ENCODE results near the gene MYH11. TPM values are rescaled to one million over a fixed set of nuclear protein-coding genes. Genes with fewer than 3 reads are reported as not detected.
"Not testable (repeated sequence)": the region's sequence is repeated elsewhere in the genome, so short reads cannot be mapped to it uniquely, and the experiment has no call there.

The MYH11 gene
- total RNA-seq, 2 experiments from 2014 or later: 0.07 TPM; not detected in 1

GRCh38 chr16:15655561-15655960 is 201.3 kb downstream of the MYH11 start:
- Mint-ChIP-seq H3K4me1 (ENCODE audit: low read depth) (peaks cover 61% of the 10 kb centered on the region), H3K36me3 (peaks cover 22% of the 10 kb centered on the region)
- DNase-seq; H3K27ac Mint-ChIP-seq; intact Hi-C loops (cut with micrococcal nuclease); H3K27me3 Mint-ChIP-seq; H3K9me3 Mint-ChIP-seq; POLR2A ChIA-PET; H3K4me3 Mint-ChIP-seq; CTCF ChIA-PET: not testable (repeated sequence)

GRCh38 chr16:15654591-15654990 is 202.2 kb downstream of the MYH11 start:
- ChIA-PET CTCF (no interaction called here), POLR2A (no interaction called here)
- H3K27me3 Mint-ChIP-seq: no peaks in the 10 kb centered on the region
- intact Hi-C loops (cut with micrococcal nuclease): no loop called here
- peaks cover 22% of the 10 kb centered on the region for H3K36me3 Mint-ChIP-seq
- H3K9me3 Mint-ChIP-seq: no peaks in the 10 kb centered on the region
- DNase-seq: no peak
- no peak overlapping the region for H3K4me3 Mint-ChIP-seq
- H3K27ac Mint-ChIP-seq: no peak overlapping the region
- H3K4me1 Mint-ChIP-seq (ENCODE audit: low read depth): peaks cover 55% of the 10 kb centered on the region

GRCh38 chr16:15653227-15653626 is 203.6 kb downstream of the MYH11 start:
- peak overlapping the region; percentile 41 for H3K4me3 Mint-ChIP-seq
- ChIA-PET CTCF (interaction anchor here (1.0 to 1.6 kb wide), 3 partner anchors 9 to 51 kb away, joined by 3 to 6 read pairs (median 3); no protein-coding TSS in a partner anchor), POLR2A (no interaction called here)
- no peaks in the 10 kb centered on the region for H3K9me3 Mint-ChIP-seq
- peaks cover 21% of the 10 kb centered on the region for H3K36me3 Mint-ChIP-seq
- H3K27ac Mint-ChIP-seq: peak overlapping the region; percentile 47
- no peak for DNase-seq
- intact Hi-C loops (cut with micrococcal nuclease): no loop called here
- H3K27me3 Mint-ChIP-seq: no peaks in the 10 kb centered on the region
- peaks cover 50% of the 10 kb centered on the region for H3K4me1 Mint-ChIP-seq (ENCODE audit: low read depth)

Other genes starting within 250 kb of the MYH11 start
- 10 to 100 TPM; 61.9 to 62.6 TPM for gene MARF1, start 213.9 kb downstream of the MYH11 start, total RNA-seq
- 100 to 1,000 TPM; 117 to 119 TPM for gene NDE1, start 206.8 kb downstream of the MYH11 start, total RNA-seq
- gene CEP20, start 31.6 kb upstream of the MYH11 start, total RNA-seq: 10 to 100 TPM; 40.0 to 43.8 TPM
- 10 to 100 TPM; 49.1 to 50.3 TPM for gene ABCC1, start 92.6 kb upstream of the MYH11 start, total RNA-seq